GM18511 (cell line): Measurements from ENCODE around the gene NDUFS8.
"Not testable (repeated sequence)": the region's sequence is repeated elsewhere in the genome, so short reads cannot be mapped to it uniquely, and the experiment has no call there.

ENCODE experiments used
- ATAC-seq: cut with Tn5 transposase; IDR thresholded peaks from one replicate; pipeline ENCODE4 v1.9.1; 2021; ENCODE audit warnings: mild to moderate bottlenecking, moderate library complexity; ENCODE audit not compliant: unreplicated experiment

Gene NDUFS8

GRCh38 chr11:68030318-68031143, at the start of gene NDUFS8:
NDUFS8 (plus strand) TSS chr11:68030681; CDS start chr11:68032152, 1,471 bp downstream.
- ATAC-seq: peak; percentile 98

- not testable (repeated sequence) for ATAC-seq
These were observed 49.3 kb upstream of the NDUFS8 start for GRCh38 chr11:67981226-67981625.

- ATAC-seq: not testable (repeated sequence)
These were observed 48.1 kb upstream of the NDUFS8 start for GRCh38 chr11:67982255-67982857.

- no peak for ATAC-seq
These were observed 46.5 kb upstream of the NDUFS8 start for GRCh38 chr11:67983951-67984350.

- ATAC-seq: not testable (repeated sequence)
These were observed 45.2 kb upstream of the NDUFS8 start for GRCh38 chr11:67985302-67985701.

- ATAC-seq: not testable (repeated sequence)
These were observed 39.7 kb upstream of the NDUFS8 start for GRCh38 chr11:67990546-67991346.

GRCh38 chr11:67991347-67992121, 38.9 kb upstream of the NDUFS8 start:
- ATAC-seq: not testable (repeated sequence)

GRCh38 chr11:67993821-67994220, 36.7 kb upstream of the NDUFS8 start:
- not testable (repeated sequence) for ATAC-seq

- ATAC-seq: not testable (repeated sequence)
These were observed 36.1 kb upstream of the NDUFS8 start for GRCh38 chr11:67994387-67994786.

GRCh38 chr11:67995129-67995528, 35.4 kb upstream of the NDUFS8 start:
- ATAC-seq: not testable (repeated sequence)

GRCh38 chr11:67995579-67995978, 34.9 kb upstream of the NDUFS8 start:
- not testable (repeated sequence) for ATAC-seq

- ATAC-seq: no peak
These were observed 34.4 kb upstream of the NDUFS8 start for GRCh38 chr11:67996051-67996450.

- no peak for ATAC-seq
These were observed 33.6 kb upstream of the NDUFS8 start for GRCh38 chr11:67996622-67997474.

GRCh38 chr11:67997475-67997921, 33.0 kb upstream of the NDUFS8 start:
- no peak for ATAC-seq

GRCh38 chr11:67998150-67999045, 32.1 kb upstream of the NDUFS8 start:
- no peak for ATAC-seq

GRCh38 chr11:67999201-67999629, 31.3 kb upstream of the NDUFS8 start:
- ATAC-seq: no peak

GRCh38 chr11:67999704-68000103, 30.8 kb upstream of the NDUFS8 start:
- no peak for ATAC-seq

- peak; percentile 13 for ATAC-seq
These were observed 27.9 kb upstream of the NDUFS8 start for GRCh38 chr11:68002575-68002937.
